Measurements from ENCODE around the gene NUP214. TPM values are rescaled to one million over a fixed set of nuclear protein-coding genes. Genes with fewer than 3 reads are reported as not detected.

The NUP214 gene
- total RNA-seq, 1 experiment from 2014 or later, result 35.5 TPM

DNA sequence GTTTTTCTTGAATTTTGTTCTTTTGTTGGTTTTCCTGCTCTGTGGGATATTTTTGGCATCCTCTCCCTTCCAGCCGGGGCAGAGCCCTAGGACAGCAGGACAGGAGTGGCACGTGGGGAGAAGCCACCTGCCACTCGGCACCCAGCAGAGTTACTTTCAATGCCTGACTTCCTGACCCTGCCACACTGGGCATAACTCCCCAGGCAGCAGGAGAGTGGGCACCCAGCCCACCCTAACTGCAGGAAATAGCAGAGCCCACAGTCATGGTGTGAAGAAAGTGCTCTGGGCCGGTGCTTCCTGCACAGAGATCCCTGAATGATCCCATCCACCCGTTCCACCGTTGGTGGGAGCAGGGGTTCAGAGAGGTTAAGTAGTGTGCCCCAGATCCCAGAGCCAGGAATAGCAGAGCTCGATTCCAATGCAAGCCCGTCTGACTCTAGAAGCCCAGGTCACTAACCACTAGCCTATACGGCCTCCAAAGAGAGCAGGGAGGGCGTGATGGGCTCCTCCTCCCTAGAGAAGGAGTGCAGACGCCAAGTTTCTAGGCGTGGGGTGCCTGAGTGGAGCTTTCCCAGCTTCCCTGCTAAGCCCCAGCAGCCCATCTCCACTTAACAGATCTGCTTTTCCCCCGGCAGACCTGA lies 8.1 kb upstream of the NUP214 start:
- DNase-seq (ENCODE audit: low read depth, low spot score), result no peak
- Histone ChIP-seq H3K4me2 (ENCODE audit: low read length) (no peak overlapping the region), H3K4me3 (replicated peaks in 1 of 2; ENCODE audit: low read depth in 1 of 2, low read length in 2 of 2) (no peak overlapping the region), H3K36me3 (ENCODE audit: control insufficient read depth in 1 of 2, insufficient read depth in 2 of 2, low read length in 2 of 2) (peaks cover 3 to 5% of the 10 kb centered on the region in 2 experiments; a peak in 2 of 4 replicates), H3K4me1 (ENCODE audit: control insufficient read depth in 1 of 2, insufficient read depth in 2 of 2, low read length in 2 of 2) (no peaks in the 10 kb centered on the region), H3K9me3 (ENCODE audit: control insufficient read depth in 1 of 2, insufficient read depth in 1 of 2, low read depth in 1 of 2, low read length in 2 of 2) (no peaks in the 10 kb centered on the region), H3K9ac (ENCODE audit: low read length) (no peak overlapping the region), H3K27ac (ENCODE audit: low read depth, low read length) (no peak overlapping the region), H3K79me2 (ENCODE audit: insufficient read depth, low read length) (no peaks in the 10 kb centered on the region), H3K9me2 (ENCODE audit: insufficient read depth) (no peaks in the 10 kb centered on the region), H4K20me1 (ENCODE audit: insufficient read depth) (no peaks in the 10 kb centered on the region), H2AFZ (ENCODE audit: low read depth, low read length, poor library complexity, severe bottlenecking) (no peak overlapping the region), H3K27me3 (ENCODE audit: insufficient read depth, low read length) (no peaks in the 10 kb centered on the region)
- ATAC-seq, result no peak
- no TSS peak for BruUV-seq (replicated peaks)
- TF ChIP-seq ZNF274 (IDR thresholded peaks at IDR 0.05; ENCODE audit: low read depth, low read length) (no peak), SIN3A (IDR thresholded peaks at IDR 0.05; ENCODE audit: low read depth) (no peak), ZFX (IDR thresholded peaks at IDR 0.05) (no peak), JUND (IDR thresholded peaks at IDR 0.05) (no peak), RAD21 (IDR thresholded peaks at IDR 0.05; ENCODE audit: low read depth) (no peak), SP1 (IDR thresholded peaks at IDR 0.05; ENCODE audit: low read depth) (no peak), TCF7L2 (IDR thresholded peaks at IDR 0.05; ENCODE audit: borderline replicate concordance, extremely low read depth, insufficient read depth, insufficient read length) (no peak)
- TF ChIP-seq, protein P1, sequence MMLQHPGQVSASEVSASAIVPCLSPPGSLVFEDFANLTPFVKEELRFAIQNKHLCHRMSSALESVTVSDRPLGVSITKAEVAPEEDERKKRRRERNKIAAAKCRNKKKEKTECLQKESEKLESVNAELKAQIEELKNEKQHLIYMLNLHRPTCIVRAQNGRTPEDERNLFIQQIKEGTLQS (IDR thresholded peaks at IDR 0.05), result no peak
- TF ChIP-seq, protein P2, sequence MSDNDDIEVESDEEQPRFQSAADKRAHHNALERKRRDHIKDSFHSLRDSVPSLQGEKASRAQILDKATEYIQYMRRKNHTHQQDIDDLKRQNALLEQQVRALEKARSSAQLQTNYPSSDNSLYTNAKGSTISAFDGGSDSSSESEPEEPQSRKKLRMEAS (IDR thresholded peaks at IDR 0.05), result no peak
- intact Hi-C loops (cut with micrococcal nuclease), result no loop called here
- ChIA-PET RAD21 (ENCODE audit: low non-redundant PET in 1 of 2, low total read pairs in 2 of 2, uncharacterized antibody in 2 of 2, unreplicated experiment in 2 of 2) (no interaction called here), POLR2A (no interaction called here), CTCF (no interaction called here)

DNA sequence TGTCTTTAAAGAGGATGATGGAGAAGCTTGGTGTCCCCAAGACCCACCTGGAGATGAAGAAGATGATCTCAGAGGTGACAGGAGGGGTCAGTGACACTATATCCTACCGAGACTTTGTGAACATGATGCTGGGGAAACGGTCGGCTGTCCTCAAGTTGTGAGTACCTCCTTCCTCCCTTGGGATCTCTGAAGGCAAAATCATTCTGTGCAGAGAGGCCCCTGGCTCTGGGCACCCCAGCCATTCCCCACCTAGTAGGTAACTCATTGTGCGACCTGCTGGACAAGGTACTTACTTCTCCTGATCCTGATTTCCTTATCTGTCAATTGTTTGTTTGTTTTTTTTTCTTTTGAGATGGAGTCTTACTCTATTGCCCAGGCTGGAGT lies 7.6 kb upstream of the NUP214 start:
- Histone ChIP-seq H4K20me1 (ENCODE audit: insufficient read depth) (no peaks in the 10 kb centered on the region), H3K9ac (ENCODE audit: low read length) (no peak overlapping the region), H3K4me1 (ENCODE audit: control insufficient read depth in 1 of 2, insufficient read depth in 2 of 2, low read length in 2 of 2) (no peaks in the 10 kb centered on the region), H2AFZ (ENCODE audit: low read depth, low read length, poor library complexity, severe bottlenecking) (no peak overlapping the region), H3K27ac (ENCODE audit: low read depth, low read length) (no peak overlapping the region), H3K4me2 (ENCODE audit: low read length) (no peak overlapping the region), H3K9me2 (ENCODE audit: insufficient read depth) (no peaks in the 10 kb centered on the region), H3K4me3 (replicated peaks in 1 of 2; ENCODE audit: low read depth in 1 of 2, low read length in 2 of 2) (no peak overlapping the region), H3K36me3 (ENCODE audit: control insufficient read depth in 1 of 2, insufficient read depth in 2 of 2, low read length in 2 of 2) (peaks cover 3 to 5% of the 10 kb centered on the region in 2 experiments; a peak in 2 of 4 replicates), H3K27me3 (ENCODE audit: insufficient read depth, low read length) (no peaks in the 10 kb centered on the region), H3K9me3 (ENCODE audit: control insufficient read depth in 1 of 2, insufficient read depth in 1 of 2, low read depth in 1 of 2, low read length in 2 of 2) (no peaks in the 10 kb centered on the region), H3K79me2 (ENCODE audit: insufficient read depth, low read length) (no peaks in the 10 kb centered on the region)
- ChIA-PET POLR2A (no interaction called here), RAD21 (ENCODE audit: low non-redundant PET in 1 of 2, low total read pairs in 2 of 2, uncharacterized antibody in 2 of 2, unreplicated experiment in 2 of 2) (no interaction called here), CTCF (no interaction called here)
- intact Hi-C loops (cut with micrococcal nuclease), result no loop called here
- no TSS peak for BruUV-seq (replicated peaks)
- no peak for ATAC-seq
- DNase-seq (ENCODE audit: low read depth, low spot score), result no peak
- no peak for TF ChIP-seq ZNF274 (IDR thresholded peaks at IDR 0.05; ENCODE audit: low read depth, low read length)
- no peak for TF ChIP-seq JUND (IDR thresholded peaks at IDR 0.05)
- TF ChIP-seq, protein P3, sequence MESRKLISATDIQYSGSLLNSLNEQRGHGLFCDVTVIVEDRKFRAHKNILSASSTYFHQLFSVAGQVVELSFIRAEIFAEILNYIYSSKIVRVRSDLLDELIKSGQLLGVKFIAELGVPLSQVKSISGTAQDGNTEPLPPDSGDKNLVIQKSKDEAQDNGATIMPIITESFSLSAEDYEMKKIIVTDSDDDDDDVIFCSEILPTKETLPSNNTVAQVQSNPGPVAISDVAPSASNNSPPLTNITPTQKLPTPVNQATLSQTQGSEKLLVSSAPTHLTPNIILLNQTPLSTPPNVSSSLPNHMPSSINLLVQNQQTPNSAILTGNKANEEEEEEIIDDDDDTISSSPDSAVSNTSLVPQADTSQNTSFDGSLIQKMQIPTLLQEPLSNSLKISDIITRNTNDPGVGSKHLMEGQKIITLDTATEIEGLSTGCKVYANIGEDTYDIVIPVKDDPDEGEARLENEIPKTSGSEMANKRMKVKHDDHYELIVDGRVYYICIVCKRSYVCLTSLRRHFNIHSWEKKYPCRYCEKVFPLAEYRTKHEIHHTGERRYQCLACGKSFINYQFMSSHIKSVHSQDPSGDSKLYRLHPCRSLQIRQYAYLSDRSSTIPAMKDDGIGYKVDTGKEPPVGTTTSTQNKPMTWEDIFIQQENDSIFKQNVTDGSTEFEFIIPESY (IDR thresholded peaks at IDR 0.05; ENCODE audit: extremely low read depth, insufficient replicate concordance, low read length), result no peak
- TF ChIP-seq ZFX (IDR thresholded peaks at IDR 0.05), result no peak
- no peak for TF ChIP-seq POLR2AphosphoS5 (IDR thresholded peaks at IDR 0.05; ENCODE audit: low read depth, low read length)
- TF ChIP-seq POLR2A (IDR thresholded peaks at IDR 0.05; ENCODE audit: borderline replicate concordance, extremely low read depth, insufficient read depth, insufficient read length), result no peak
- no peak for TF ChIP-seq EZH2 (IDR thresholded peaks at IDR 0.05)
- TF ChIP-seq YY1 (IDR thresholded peaks at IDR 0.05; ENCODE audit: extremely low read depth, insufficient replicate concordance, low read depth, low read length), result no peak
- TF ChIP-seq CEBPB (IDR thresholded peaks at IDR 0.05; ENCODE audit: low read depth), result no peak
